ENCODE measurements around the gene ESRRB.

The ESRRB gene

GRCh38 chr14:76502219-76502618 is 126.3 kb downstream of the ESRRB start:
- TF ChIP-seq CTCF (IDR thresholded peaks at IDR 0.05; ENCODE audit: low read depth, low read length) = no peak
- in situ Hi-C loops (cut with HindIII; ENCODE audit: low sequenced_read_pairs) = no loop called here

GRCh38 chr14:76502638-76503037 is 126.7 kb downstream of the ESRRB start:
- DNase-seq (ENCODE audit: low read depth, low spot score) = no peak
- in situ Hi-C loops (cut with HindIII; ENCODE audit: low sequenced_read_pairs) = no loop called here
- TF ChIP-seq CTCF (IDR thresholded peaks at IDR 0.05; ENCODE audit: low read depth, low read length) = no peak
- no peak overlapping the region for H3K4me3 ChIP-seq (ENCODE audit: low read depth, low read length)

More at GRCh38 chr14:76502219-76502618, 126.3 kb downstream of the ESRRB start:
- no peak overlapping the region for H3K4me3 ChIP-seq (ENCODE audit: low read depth, low read length)
- DNase-seq (ENCODE audit: low read depth, low spot score) = no peak

GRCh38 chr14:76509311-76509710 is 133.4 kb downstream of the ESRRB start:
- H3K4me3 ChIP-seq (ENCODE audit: low read depth, low read length) = no peak overlapping the region
- DNase-seq (ENCODE audit: low read depth, low spot score) = no peak
- in situ Hi-C loops (cut with HindIII; ENCODE audit: low sequenced_read_pairs) = no loop called here
- TF ChIP-seq CTCF (IDR thresholded peaks at IDR 0.05; ENCODE audit: low read depth, low read length) = no peak

- in situ Hi-C loops (cut with HindIII; ENCODE audit: low sequenced_read_pairs) = no loop called here
- H3K4me3 ChIP-seq (ENCODE audit: low read depth, low read length) = no peak overlapping the region
- DNase-seq (ENCODE audit: low read depth, low spot score) = no peak
- TF ChIP-seq CTCF (IDR thresholded peaks at IDR 0.05; ENCODE audit: low read depth, low read length) = no peak
These were observed 134.2 kb downstream of the ESRRB start for GRCh38 chr14:76510181-76510580.

GRCh38 chr14:76514213-76514998 is 138.5 kb downstream of the ESRRB start:
- no peak overlapping the region for H3K4me3 ChIP-seq (ENCODE audit: low read depth, low read length)
- in situ Hi-C loops (cut with HindIII; ENCODE audit: low sequenced_read_pairs) = no loop called here
- no peak for DNase-seq (ENCODE audit: low read depth, low spot score)
- TF ChIP-seq CTCF (IDR thresholded peaks at IDR 0.05; ENCODE audit: low read depth, low read length) = no peak

GRCh38 chr14:76516884-76517283 is 140.9 kb downstream of the ESRRB start:
- in situ Hi-C loops (cut with HindIII; ENCODE audit: low sequenced_read_pairs) = no loop called here
- DNase-seq (ENCODE audit: low read depth, low spot score) = no peak
- no peak for TF ChIP-seq CTCF (IDR thresholded peaks at IDR 0.05; ENCODE audit: low read depth, low read length)
- H3K4me3 ChIP-seq (ENCODE audit: low read depth, low read length) = no peak overlapping the region

Data from astrocyte of the spinal cord (primary cell).